HG02943 (cell line): Measurements from ENCODE around the gene ACSL1.

Experiments used
- ATAC-seq: cut with Tn5 transposase; IDR thresholded peaks from one replicate; pipeline ENCODE4 v1.9.1; 2021; ENCODE audit warnings: mild to moderate bottlenecking, low read depth, moderate library complexity; ENCODE audit not compliant: unreplicated experiment

The ACSL1 gene

DNA sequence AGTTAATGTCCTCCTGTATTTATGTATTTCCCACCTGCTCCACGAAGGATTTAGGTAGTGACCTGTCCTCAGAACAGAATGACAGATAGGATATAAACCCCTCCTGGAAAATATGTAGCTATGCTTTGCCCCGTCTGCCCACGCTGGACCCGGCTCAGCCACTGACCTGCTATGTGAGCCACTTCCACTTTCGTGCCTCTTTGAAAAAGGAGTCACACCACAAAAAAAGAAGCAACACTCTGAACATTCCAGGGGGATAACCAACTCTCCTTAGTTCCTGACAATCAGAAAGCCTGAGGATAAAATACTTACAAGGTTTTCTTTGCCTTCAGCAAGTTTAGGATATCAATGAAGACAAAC lies 11.1 kb downstream of the ACSL1 start:
- no peak for ATAC-seq

DNA sequence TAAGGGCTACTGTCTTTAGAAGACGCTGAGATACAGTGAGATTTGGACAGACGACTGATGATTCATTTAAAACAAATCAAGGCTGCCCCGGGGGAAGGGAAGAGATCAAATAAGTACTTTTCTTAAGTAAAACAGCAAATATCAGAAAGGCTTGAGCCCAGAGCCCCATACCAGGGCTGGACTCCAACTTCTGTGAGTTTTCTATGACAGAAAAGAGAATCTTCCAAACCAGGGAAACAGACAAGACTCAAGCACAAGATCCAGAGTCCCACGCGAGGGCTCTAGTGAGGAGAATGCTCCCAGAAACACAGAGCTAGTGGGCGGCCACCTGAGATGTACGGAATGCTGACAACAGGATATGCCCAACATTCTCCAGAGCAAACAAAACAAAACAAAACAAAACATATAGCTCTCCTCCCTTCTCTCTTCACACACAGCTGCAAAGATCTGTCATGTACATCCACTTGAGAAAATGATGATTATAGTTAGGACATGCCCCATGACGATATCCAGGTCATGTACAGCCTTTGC lies 13.1 kb downstream of the ACSL1 start:
- ATAC-seq: no peak

DNA sequence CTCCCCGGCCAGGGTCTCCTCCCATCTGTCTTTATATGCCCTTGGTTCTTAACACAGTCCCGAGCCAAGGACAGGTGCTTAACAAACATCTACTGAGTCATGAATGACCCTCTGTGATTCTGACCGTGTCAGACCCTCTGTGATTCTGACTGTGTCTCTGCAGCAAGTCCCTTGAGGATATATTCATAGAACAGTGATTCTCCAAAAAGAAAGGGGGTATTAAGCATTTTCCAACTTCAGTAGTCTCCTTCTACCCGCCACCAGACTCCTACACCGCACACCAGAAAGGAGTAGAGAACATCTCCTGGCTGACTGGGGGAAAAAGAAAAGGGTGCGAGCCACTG lies 13.6 kb downstream of the ACSL1 start:
- no peak for ATAC-seq

DNA sequence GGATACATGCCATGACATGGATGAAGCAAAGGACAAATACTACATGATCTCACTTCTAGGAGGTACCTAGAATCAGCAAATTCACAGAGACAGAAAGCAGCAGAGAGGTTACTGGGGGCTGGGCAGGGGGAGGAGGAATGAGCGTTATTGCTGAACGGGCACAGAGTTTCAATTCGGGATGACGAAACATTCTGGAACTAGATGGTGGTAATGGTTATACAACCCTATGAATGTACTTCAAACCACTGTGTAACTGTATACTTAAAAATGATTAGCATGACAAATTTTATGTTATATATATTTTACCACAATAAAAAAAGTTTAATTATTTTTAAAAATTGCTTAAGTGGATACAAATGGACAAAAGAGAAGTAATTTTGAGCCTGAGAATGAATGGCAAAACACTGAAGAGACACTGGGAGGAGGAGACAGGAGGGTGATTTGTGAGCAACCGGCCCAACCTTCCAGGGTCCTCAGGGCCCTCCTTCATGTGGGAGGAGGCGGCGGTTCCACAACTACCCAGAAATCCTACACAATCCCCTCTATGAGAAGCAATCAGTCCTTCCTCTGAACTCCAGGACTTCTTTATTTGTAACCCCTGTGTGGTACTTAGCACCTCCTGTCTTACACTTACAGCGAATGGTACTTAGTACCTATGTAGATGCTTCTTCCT lies 14.1 kb downstream of the ACSL1 start:
- ATAC-seq: no peak

DNA sequence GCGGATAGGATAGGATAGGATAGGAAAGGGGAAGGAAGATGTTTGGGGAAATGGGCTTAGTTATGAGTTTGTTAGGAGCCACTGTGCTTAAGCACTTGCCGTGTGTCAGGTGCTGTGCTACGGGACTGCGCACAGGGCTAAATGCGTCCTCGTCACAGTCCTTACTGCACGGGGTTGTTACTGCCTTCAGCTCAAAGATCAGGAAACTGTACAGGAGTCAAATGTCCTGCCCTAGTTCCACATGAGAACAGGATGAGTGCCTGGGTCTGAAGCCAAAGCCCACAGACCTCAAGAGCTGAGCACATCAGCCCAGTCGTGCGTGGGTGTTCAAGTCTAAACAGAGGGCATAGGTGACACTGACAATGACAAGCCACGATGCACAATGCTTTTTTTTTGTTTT lies 15.0 kb downstream of the ACSL1 start:
- no peak for ATAC-seq

DNA sequence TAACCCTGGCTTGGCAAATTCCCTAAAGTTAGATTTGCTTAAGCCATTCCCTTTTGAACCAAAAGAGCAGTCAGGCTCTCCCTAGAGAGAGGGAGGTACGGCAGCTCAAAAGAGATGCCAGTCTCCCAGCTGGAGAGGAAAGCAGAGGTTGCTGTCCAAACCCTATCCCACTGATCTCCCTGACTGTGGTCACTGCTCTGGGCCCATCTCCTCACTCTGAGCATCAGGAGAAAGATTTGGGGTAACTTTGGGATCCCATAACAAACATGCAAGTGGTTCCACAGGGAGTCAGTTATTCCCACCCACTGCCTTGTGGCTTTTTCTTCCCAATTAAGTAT lies 17.1 kb downstream of the ACSL1 start:
- no peak for ATAC-seq

DNA sequence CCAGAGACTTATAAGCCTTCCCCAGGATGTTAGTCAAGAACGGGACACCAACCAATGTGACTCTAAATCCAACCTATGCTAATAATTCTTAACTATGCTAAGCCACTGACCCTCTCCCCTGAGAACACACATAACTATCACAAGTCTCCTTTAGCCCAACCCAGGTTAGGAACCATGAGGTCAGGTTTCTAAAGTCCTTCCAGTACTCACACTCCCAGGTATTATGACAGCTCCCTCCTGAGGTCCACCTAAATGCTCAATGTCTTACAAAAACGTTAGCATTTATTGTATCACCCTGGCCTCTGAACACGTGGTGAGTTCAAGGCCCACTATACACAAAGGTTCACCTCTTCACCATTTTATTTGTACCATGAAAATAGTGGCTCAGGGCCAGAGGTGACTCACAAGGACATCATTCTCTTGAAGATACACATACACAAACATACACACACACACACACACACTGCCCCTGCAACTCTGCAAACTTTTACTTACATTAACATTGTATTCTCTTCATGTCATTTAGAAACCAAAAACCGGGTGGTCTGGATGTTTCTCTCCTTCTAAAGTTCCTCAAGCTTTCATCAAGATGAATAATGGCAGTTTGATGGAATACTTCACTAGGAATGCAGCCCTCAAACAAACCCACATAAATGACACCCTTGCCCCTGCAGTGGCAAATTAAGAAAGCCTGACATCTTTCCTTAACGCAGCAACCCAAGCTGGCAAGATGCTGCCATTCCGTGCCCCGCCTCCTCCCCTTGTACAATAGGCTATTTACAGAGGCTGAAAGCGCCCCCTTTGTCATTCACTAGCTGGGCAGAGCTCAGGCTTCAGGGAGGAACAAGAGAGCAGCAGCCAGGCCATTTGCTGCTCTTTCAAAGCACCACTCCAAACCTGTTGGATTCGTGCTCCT lies 17.7 kb downstream of the ACSL1 start:
- no peak for ATAC-seq

DNA sequence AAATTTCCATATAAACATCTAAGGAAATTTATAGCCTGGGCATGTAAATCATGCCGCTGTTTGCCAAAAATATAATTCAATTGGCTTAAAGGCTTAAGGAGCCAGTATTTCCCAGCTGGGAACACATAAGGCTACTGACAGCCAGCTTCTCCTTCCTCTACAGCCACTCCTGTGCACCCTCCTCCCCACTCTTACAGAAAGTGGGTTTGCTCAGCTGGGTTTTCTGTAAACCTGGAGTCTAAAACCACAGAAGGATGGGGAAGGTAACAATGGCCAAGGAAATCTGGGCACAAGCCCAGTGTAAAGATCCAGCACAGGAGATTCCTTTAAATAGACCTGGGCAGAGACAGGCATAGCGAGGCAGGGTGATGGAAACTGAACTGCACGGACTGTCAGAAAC lies 18.5 kb downstream of the ACSL1 start:
- ATAC-seq: no peak

DNA sequence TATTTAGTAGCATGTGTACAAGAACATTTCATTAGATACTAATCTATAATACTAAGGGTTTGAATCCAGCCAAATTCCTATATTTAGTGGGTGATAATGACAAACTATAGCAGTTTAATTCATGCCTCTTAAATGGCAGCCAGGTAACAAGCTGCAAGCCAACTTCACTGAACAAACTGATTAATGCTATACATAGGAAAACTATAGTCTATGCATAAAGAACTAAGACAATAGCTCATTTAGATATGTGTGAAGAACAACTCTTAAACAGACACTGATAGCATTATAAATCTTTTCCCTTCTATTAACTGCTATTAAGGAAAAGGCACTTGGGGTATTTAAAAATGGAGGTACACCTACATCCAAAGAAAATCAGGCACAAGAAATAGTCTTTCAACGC lies 19.1 kb downstream of the ACSL1 start:
- no peak for ATAC-seq

DNA sequence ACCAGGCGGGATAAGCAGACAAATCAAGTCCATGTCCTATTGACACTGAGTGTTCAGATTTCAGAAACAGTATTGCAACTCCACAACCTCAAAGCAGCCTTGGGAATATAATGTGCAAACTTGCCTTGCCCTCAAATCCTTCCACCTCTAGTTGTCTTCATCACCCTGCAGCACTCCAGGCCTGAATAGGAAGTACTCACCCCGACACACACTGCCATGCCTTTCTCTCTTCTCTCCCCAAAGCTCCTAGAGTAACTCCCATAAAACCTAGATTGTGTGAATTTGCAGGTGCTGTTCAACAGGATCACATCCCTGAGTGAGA lies 19.6 kb downstream of the ACSL1 start:
- no peak for ATAC-seq

DNA sequence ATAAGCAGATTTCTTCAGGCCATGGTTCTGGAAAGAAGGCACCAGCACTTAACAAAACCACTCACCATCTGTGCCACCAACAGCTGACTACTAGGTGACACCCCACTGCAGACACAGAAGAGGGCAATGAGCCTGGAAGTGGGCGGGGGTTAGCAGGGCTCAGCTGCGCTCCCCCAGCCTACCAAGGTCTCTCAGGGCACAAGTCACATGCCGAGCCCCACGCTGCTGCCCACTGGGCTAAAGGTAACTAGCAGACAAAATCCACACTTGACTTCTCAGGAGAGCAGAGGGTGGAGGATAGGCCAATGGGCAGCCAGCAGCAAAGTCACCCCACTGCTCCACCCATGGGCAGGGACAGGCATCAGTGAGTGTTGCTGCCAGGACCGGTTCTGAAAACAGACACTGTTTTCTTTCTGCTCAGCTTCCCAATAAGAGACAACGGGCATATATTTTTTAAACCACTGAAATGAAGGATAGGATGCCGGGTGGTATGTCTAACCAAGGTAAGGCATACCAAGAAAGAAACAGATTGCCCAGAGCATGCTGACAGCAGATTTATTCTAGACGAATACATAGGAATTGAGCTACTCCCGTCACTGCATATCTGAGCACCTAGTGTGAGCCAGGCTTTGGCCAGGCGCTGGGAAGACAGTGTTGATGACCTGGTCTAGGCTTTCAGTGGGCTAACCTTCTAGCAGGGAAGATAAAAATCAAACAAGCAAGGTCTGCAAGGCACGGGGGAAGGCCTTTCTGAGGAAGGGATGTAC lies 20.1 kb downstream of the ACSL1 start:
- ATAC-seq: peak; percentile 81

DNA sequence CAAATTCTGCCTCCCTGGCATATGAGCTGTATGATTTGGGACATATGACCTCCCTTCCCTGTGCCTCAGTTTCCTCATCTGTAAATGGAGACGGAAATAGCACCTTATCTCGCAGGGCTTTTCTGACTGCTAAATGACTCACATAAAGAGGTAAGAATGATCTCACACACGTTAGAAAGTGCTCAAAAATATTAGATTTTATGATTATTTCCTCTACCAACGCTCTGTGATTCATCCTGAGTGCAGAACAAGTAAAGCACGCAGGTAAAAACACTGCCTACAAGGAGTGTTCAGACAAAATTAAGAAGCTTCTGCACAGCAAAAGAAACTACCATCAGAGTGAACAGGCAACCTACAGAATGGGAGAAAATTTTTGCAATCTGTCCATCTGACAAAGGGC lies 21.1 kb downstream of the ACSL1 start:
- no peak for ATAC-seq

DNA sequence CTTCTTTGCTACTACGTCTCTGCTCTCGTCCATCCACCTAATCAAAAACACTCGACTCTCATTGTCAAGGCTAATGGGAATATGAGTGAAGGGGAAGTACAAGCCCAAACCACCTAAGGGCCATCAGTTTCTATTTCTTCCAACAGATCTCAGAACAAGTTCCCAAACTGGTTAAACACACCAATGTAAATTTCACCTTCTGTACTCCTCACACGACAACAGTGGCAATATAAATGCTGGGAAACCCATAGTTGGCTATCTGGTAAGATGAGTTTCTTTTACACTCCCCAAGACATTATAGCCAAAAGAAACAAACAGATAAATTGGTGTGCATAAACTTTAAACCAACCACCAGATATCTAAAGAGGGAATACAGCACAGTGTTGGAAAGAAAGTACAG lies 21.9 kb downstream of the ACSL1 start:
- no peak for ATAC-seq

DNA sequence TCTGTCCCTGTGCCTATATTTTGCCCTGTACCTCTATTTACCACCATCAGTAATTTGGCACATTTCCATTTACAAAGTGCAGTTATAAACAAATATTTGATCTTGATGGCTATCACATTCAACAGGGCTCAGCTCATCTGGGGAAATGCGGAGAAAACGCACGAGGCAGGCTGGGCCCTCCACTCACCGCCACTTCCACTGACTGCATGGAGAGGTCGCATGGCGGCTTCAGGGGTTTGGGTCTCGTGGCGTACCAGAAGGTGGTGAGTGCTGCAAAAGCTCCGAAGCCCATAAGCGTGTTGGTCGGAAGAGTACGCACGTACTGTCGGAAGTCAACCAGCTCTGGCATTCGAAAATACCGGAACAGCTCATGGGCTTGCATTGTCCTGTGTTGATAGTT lies 22.6 kb downstream of the ACSL1 start:
- ATAC-seq: no peak

DNA sequence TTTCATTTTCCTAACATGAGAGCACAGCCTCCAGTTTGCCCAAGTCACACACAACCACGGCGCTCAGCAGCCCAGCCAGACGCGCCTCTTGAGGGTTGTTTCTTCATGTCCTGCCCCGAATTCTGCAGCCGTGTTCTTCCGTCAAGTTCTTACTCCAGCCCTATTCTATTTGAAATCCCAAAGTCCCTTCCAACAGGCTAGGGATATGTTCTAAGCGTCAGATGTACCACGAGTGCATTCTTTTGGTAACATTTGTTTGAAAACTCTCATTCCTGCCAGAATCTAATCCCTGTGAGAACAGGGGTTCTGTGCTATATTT lies 23.1 kb downstream of the ACSL1 start:
- no peak for ATAC-seq

DNA sequence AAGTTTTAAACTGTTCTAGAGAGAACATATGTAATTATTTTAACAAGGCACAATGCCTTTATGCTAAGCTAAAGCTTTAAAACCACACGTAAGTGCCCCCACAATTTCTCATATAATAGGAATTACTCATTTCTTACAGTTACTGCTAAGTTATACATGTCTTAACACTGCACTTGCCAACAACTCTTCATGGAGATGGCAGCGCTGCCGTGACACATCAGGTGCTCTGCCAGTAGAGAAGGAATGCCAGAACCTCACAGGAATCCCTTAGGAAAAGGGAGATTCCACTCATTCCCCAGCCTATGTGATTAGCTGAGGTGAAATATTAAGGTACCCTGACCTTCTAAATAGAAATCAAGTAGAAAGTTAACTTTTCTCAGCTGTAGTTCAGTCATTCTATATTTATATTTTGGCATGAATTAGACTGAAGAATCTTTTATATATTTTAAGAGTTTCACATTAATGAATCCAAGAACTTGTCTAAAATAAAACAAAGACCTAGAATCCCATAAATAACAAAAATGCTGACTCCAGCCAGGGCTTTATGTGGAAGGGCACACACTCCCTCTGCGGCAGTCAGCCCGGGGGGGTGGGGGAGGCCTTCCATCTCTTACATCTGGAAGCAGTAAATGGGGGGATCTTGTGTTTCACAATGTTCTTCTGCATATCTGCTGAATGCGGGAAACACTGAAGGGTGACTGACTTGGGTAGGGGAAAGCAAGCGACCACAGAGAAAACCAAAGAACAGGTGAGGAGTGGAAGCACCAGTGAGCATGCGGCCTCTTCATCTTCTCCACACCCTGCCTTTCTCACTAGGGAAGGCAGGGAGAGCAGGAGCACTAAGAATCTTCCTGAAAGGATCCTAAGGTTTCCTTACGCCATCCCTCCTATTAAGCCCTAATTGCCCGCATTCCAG lies 23.7 kb downstream of the ACSL1 start:
- ATAC-seq: no peak

DNA sequence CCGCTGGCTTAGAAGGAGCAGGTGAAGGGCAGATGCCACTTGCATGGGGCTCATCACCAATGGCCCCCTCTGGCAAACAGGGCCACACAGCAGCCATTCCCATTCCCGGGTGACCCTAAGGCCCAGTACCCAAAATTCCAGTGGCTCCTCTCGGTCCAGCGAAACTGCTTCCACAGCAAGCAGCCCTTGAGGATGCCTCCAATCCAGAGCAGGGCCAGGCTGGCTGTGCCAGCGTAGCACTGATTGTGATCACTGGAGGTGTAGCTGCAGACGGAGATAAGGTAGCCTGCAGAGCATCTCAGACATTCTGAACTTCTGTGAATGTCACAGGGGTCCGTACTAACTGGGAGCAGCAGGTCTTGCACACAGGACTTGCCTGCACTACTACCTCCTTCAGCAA lies 27.3 kb downstream of the ACSL1 start:
- ATAC-seq: no peak

DNA sequence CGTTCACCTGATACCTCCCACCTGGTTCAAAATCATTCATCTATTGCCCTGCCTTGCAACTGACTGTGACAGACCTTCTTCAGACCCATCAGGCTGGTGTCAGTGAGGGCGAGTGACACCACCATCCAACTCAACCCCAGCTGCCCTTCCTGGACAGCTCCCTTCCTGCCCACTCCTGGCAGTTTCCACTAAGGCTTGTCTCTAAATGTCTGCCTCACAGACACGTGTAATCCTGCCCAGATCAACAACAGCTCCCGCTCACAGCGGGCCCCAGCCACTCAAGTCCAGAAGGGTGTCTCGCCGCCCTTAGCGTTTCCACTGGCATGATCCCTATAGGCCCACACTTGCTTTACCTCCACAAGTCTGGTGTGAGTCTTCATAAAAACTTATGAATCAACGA lies 28.9 kb downstream of the ACSL1 start:
- no peak for ATAC-seq

DNA sequence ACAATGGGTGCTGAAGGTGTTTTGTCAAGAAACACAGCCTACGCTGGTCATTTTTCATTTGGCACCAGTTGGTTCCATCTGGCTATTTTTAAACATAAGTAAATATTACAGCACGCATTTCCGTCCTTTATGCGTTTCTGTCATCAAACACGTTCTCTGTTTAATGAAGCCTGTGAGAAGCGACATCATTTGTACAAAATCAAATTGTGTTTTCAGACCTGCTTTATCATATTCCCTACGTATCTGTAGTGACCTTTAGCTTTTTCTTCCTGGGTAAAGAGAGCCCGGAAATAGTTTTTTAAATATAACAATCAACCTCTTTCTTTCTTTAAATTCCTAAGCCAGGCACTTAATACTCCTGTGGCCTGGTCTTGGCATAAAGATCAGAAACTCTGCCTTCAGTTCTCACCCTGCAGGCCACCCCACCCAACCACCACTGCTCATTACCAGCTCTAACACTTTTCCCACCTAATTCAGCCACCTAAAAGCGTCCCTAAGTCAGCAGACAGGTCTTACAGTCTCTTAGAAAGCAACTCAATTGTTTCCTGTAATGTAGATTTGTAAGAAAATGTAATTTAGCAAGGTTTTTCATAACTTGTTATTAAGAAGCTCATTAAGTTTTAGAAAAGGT lies 30.4 kb downstream of the ACSL1 start:
- no peak for ATAC-seq

DNA sequence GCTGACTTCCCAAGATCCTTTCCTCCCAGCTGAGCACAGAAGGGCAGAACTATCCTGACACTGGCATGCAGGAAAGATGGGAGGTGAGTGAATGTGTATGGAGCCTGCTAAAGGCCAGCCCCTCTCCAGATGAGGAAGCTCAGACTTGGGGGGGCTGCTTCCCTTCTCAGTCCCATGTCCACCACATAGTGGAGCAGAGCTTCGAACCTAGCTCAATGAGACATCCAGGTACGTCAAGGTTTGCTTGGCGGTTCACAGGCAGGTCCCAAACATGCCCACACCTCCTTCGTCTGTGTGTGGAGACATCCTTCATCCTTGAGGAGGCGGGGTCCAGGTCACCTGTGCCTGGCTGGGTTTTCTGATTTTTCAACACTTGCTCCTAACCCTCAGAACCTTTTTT lies 31.3 kb downstream of the ACSL1 start:
- no peak for ATAC-seq
